Neural progenitor cell (in vitro differentiated cells): ENCODE results near the gene TBCK. TPM values are rescaled to one million over a fixed set of nuclear protein-coding genes. Genes with fewer than 3 reads are reported as not detected.

Experiments
- DNase-seq: peaks from one replicate; pipeline ENCODE4 v3.0.0-alpha.2; 2016; ENCODE audit warnings: low spot score
- H2AFZ ChIP-seq: fragments of 200-600 bp; sonication (generic); replicated peaks from 2 replicates; pipeline ENCODE4 v1.6.1; 2016; ENCODE audit warnings: antibody characterized with exemption
- H3F3A ChIP-seq: fragments of 200-600 bp; sonication (generic); 2 replicates; pipeline ENCODE4 v1.6.1; 2016; ENCODE audit warnings: antibody characterized with exemption, low read depth
- H3K27ac ChIP-seq: fragments of 200-600 bp; sonication (generic); 2 replicates; pipeline ENCODE4 v1.5.1; 2016; ENCODE audit warnings: mild to moderate bottlenecking
- H3K27me3 ChIP-seq: fragments of 200-600 bp; sonication (generic); 2 replicates; pipeline ENCODE4 v1.6.1; 2016; ENCODE audit warnings: mild to moderate bottlenecking, moderate library complexity
- H3K36me3 ChIP-seq: fragments of 200-600 bp; sonication (generic); 2 replicates; pipeline ENCODE4 v1.5.1; 2016
- H3K4me1 ChIP-seq: fragments of 200-600 bp; sonication (generic); 2 replicates; pipeline ENCODE4 v1.6.1; 2016; ENCODE audit warnings: mixed run types
- H3K4me2 ChIP-seq: fragments of 200-600 bp; sonication (generic); 2 replicates; pipeline ENCODE4 v1.6.1; 2016
- H3K4me3 ChIP-seq: fragments of 200-600 bp; sonication (generic); 2 replicates; pipeline ENCODE4 v1.5.1; 2016
- H3K79me2 ChIP-seq: fragments of 200-600 bp; sonication (generic); 2 replicates; pipeline ENCODE4 v1.6.1; 2016; ENCODE audit warnings: low read depth
- H3K9ac ChIP-seq: fragments of 200-600 bp; sonication (generic); 2 replicates; pipeline ENCODE4 v1.6.1; 2016
- H3K9me3 ChIP-seq: fragments of 200-600 bp; sonication (generic); 2 replicates; pipeline ENCODE4 v1.5.1; 2016; ENCODE audit warnings: low read depth
- H4K20me1 ChIP-seq: fragments of 200-600 bp; sonication (generic); 2 replicates; pipeline ENCODE4 v1.6.1; 2016; ENCODE audit warnings: low read depth
- H3K27ac Mint-ChIP-seq: 3 replicates; pipeline ENCODE4 v1.8.0; 2021; ENCODE audit warnings: mixed read lengths
- H3K27me3 Mint-ChIP-seq: 2 replicates; pipeline ENCODE4 v1.8.0; 2022; ENCODE audit warnings: low read depth, mild to moderate bottlenecking, inconsistent platforms, moderate library complexity, mixed read lengths; ENCODE audit not compliant: insufficient read depth
- H3K36me3 Mint-ChIP-seq: 3 replicates; pipeline ENCODE4 v1.8.0; 2021; ENCODE audit warnings: mixed read lengths
- H3K4me1 Mint-ChIP-seq: 3 replicates; pipeline ENCODE4 v1.8.0; 2021; ENCODE audit warnings: mixed read lengths
- H3K4me3 Mint-ChIP-seq: 3 replicates; pipeline ENCODE4 v1.8.0; 2021; ENCODE audit warnings: mild to moderate bottlenecking, moderate library complexity, mixed read lengths
- H3K9me3 Mint-ChIP-seq: 3 replicates; pipeline ENCODE4 v1.8.0; 2020; ENCODE audit warnings: mixed read lengths
- CTCF ChIP-seq: fragments of 200-600 bp; sonication (generic); IDR thresholded peaks from 2 replicates; pipeline ENCODE4 v1.5.1; 2017; ENCODE audit warnings: antibody characterized with exemption, mild to moderate bottlenecking
- EZH2 ChIP-seq: fragments of 200-600 bp; sonication (generic); IDR thresholded peaks from 2 replicates; pipeline ENCODE4 v1.6.1; 2017; ENCODE audit warnings: antibody characterized with exemption, mild to moderate bottlenecking, moderate library complexity
- EZH2phosphoT487 ChIP-seq: fragments of 200-600 bp; sonication (generic); IDR thresholded peaks from 2 replicates; pipeline ENCODE4 v1.6.1; 2017; ENCODE audit warnings: antibody characterized with exemption
- total RNA-seq: library from RNA; depleted of rRNA; stranded (reverse); fragments of >200 nt; gene quantifications from 2 replicates; pipeline ENCODE4 v1.2.3, GENCODE V29; 2015; ENCODE audit warnings: low replicate concordance

Gene TBCK
- total RNA-seq, 1 donor from 2014 or later = 69.8 TPM

GRCh38 chr4:106302062-106302438 is 14.0 kb downstream of the TBCK start:
- H4K20me1 ChIP-seq = peaks cover 4% of the 10 kb centered on the region

GRCh38 chr4:106301393-106302061 is 14.5 kb downstream of the TBCK start:
- H3K27me3 ChIP-seq = no peaks in the 10 kb centered on the region
- Mint-ChIP-seq H3K36me3 (peaks cover 8% of the 10 kb centered on the region), H3K4me1 (no peaks in the 10 kb centered on the region), H3K9me3 (no peaks in the 10 kb centered on the region), H3K4me3 (no peak overlapping the region), H3K27ac (no peak overlapping the region), H3K27me3 (no peaks in the 10 kb centered on the region)
- peaks cover 4% of the 10 kb centered on the region for H4K20me1 ChIP-seq
- H3F3A ChIP-seq = no peaks in the 10 kb centered on the region
- no peaks in the 10 kb centered on the region for H3K36me3 ChIP-seq
- H3K27ac ChIP-seq = no peak overlapping the region
- H3K9me3 ChIP-seq = no peaks in the 10 kb centered on the region
- H3K4me3 ChIP-seq = no peak overlapping the region
- H3K4me1 ChIP-seq = no peaks in the 10 kb centered on the region
- no peak for DNase-seq
- TF ChIP-seq EZH2 = no peak
- TF ChIP-seq CTCF = no peak
- no peak for TF ChIP-seq EZH2phosphoT487
- H3K9ac ChIP-seq = no peak overlapping the region
- H2AFZ ChIP-seq = no peak overlapping the region
- H3K79me2 ChIP-seq = peaks cover 15% of the 10 kb centered on the region
- no peak overlapping the region for H3K4me2 ChIP-seq

More at GRCh38 chr4:106302062-106302438, 14.0 kb downstream of the TBCK start:
- DNase-seq = no peak
- H2AFZ ChIP-seq = no peak overlapping the region
- no peaks in the 10 kb centered on the region for H3K36me3 ChIP-seq
- H3K9me3 ChIP-seq = no peaks in the 10 kb centered on the region
- Mint-ChIP-seq H3K27me3 (no peaks in the 10 kb centered on the region), H3K9me3 (no peaks in the 10 kb centered on the region), H3K4me1 (no peaks in the 10 kb centered on the region), H3K4me3 (no peak overlapping the region), H3K36me3 (peaks cover 10% of the 10 kb centered on the region), H3K27ac (no peak overlapping the region)
- H3K79me2 ChIP-seq = peaks cover 15% of the 10 kb centered on the region
- no peak overlapping the region for H3K9ac ChIP-seq
- H3K27me3 ChIP-seq = no peaks in the 10 kb centered on the region
- TF ChIP-seq EZH2 = no peak
- no peak overlapping the region for H3K4me2 ChIP-seq
- H3K4me3 ChIP-seq = no peak overlapping the region
- no peaks in the 10 kb centered on the region for H3K4me1 ChIP-seq
- no peak overlapping the region for H3K27ac ChIP-seq
- no peaks in the 10 kb centered on the region for H3F3A ChIP-seq

GRCh38 chr4:106299977-106300376 is 16.0 kb downstream of the TBCK start:
- H3K9me3 Mint-ChIP-seq = no peaks in the 10 kb centered on the region
- H3K27ac Mint-ChIP-seq = no peak overlapping the region
- no peaks in the 10 kb centered on the region for H3K4me1 ChIP-seq

More at GRCh38 chr4:106299977-106300376, 16.0 kb downstream of the TBCK start:
- Histone ChIP-seq H3K36me3 (peaks cover 1% of the 10 kb centered on the region), H3K9ac (no peak overlapping the region), H2AFZ (no peak overlapping the region), H3K27ac (no peak overlapping the region), H3K9me3 (no peaks in the 10 kb centered on the region), H3K4me2 (no peak overlapping the region), H3F3A (no peaks in the 10 kb centered on the region), H3K4me3 (no peak overlapping the region), H4K20me1 (peaks cover 4% of the 10 kb centered on the region), H3K79me2 (peaks cover 15% of the 10 kb centered on the region), H3K27me3 (no peaks in the 10 kb centered on the region)
- Mint-ChIP-seq H3K27me3 (no peaks in the 10 kb centered on the region), H3K36me3 (peaks cover 10% of the 10 kb centered on the region), H3K4me1 (no peaks in the 10 kb centered on the region), H3K4me3 (no peak overlapping the region)
- DNase-seq = no peak
- TF ChIP-seq EZH2phosphoT487 = no peak
- no peak for TF ChIP-seq CTCF
- TF ChIP-seq EZH2 = no peak
